Measurements from ENCODE around the gene KSR2. TPM values are rescaled to one million over a fixed set of nuclear protein-coding genes. Genes with fewer than 3 reads are reported as not detected.
"Not testable (repeated sequence)": the region's sequence is repeated elsewhere in the genome, so short reads cannot be mapped to it uniquely, and the experiment has no call there.

KSR2 gene
- polyA plus RNA-seq, 12 donors = 0.01 to 0.12 (median 0.06) TPM; not detected in 6

DNA sequence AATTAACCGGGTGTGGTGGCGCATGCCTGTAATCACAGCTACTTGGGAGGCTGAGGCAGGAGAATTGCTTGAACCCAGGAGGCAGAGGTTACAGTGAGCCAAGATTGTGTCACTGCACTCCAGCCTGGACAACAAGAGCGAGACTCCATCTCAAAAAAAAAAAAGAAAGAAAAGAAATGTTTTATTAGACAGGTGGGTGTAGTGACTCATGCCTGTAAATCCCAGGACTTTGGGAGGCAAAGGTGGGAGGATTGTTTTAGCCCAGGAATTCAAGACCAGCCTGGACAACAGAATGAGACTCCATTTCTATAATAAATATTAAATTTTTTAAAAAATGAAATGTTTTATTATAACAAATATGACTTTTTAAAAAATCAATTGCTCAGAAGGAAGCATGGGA lies 77.5 kb downstream of the KSR2 start:
- DNase-seq = not testable (repeated sequence)

DNA sequence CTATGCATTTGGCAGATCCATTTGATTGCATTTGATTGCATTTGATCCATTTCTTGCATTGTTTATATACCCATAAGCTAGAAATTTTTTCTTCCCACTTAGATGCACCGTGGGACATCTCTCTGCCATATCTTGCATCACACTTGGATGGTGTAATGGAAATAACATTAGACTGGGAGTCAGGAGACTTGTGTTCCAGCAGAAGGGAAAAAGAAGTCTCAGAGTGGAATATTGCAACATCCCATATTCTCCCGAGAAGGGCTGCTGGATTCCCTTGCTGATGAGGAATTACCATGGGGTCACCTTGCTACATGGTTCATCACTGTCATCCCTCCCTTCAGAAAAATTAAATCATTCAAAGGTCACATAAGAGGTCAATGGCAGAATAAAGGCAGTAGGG lies 78.1 kb downstream of the KSR2 start:
- no peak for DNase-seq

- DNase-seq = no peak
These were observed 78.7 kb downstream of the KSR2 start for GRCh38 chr12:117890137-117890536.

- DNase-seq = no peak
These were observed 79.7 kb downstream of the KSR2 start for GRCh38 chr12:117889098-117889497.

GRCh38 chr12:117885211-117885610 lies 83.6 kb downstream of the KSR2 start:
- no peak for DNase-seq

DNA sequence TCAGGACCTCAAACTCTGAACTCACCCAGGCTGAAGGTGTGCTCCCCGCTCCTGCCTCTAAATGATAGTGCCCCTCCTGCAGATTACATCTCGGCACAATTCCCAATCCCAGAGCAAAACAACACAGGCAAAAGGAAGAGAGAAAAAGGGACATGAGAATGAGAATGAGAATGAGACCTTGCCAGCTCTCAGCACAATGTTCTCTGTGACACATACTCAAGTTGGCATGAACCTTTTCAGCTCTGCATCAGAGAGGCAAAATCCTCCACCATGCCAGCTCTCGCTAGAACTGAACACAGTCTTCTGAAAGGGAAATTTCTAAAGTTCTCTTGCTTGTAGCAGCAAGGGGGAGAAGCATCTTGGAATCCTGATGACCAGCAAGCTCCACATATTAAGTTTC lies 84.6 kb downstream of the KSR2 start:
- no peak for DNase-seq

DNA sequence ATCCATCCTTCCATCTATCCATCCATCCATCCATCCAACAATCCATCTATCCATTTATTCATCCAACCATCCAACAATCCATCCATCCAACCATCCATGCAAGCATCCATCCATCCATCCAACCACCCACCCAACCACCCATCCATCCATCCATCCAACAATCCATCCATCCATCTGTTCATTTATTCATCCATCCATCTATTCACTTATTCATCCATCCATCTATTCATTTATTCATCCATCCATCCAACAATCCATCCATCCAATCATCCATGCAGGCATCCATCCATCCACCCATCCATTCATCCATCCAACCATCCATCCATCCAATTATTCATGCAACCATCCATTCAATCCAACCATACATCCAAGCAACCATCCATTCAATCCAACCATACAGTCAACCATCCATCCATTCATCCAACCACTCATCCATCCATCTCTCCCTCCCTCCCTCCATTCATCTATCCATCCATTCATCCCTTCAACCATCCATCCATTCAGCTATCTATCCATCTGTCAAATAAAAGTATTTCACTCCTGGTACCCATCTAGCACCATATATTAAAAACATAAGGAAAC lies 86.1 kb downstream of the KSR2 start:
- no peak for DNase-seq

- DNase-seq = no peak
These were observed 86.6 kb downstream of the KSR2 start for GRCh38 chr12:117882181-117882580.

DNA sequence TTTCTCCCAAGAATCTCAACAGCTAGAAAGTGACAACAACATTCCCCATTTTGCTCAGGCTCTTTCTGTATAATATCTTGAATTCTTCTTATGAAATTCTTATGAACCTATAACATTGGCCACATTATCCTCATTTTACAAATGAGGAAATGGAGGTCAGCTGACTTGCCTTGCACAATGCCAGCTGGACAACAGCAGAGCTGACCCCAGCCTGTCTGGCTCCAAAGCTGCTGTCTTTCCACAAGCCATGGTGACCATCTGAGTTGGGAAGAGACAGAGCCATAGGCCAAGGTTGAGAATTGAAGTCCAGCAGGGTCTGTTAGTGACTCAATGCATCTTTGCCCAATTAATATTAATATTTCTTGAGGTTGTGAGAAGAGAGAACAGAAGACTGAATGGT lies 87.3 kb downstream of the KSR2 start:
- no peak for DNase-seq

DNA sequence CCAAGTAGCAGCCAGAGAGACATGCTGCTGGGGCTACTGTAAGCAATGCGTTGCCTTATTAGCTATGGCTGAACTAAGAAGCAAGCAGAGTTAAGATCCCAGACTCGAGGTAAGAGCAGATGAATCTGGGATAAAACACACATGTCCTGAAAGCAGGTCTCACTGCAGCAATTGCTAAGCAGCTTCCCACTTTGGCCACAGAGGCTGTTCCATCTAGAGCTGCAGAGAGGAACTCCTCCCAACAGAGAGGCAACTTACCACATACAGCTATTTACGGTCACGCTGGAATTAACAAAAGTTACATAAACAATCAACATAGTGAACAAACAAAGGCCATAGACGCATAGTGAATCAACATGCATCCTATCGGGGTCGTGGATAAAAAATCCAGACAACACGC lies 90.2 kb downstream of the KSR2 start:
- DNase-seq = no peak

DNA sequence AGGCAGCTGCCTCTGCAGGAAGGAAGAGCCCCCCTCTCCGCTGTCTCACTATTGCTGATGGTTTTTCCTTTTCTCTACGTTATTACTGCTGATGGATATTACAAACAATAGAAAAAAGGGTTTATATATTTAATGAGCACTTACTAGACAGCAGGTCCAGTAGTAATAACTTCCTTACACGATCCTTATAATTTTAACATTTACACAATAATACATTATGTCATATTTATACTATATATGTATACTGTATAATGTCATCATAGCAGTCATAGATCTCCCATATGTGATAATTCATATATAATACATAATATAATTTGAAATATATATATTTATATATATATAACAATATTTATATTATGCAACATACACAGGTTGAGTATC lies 92.4 kb downstream of the KSR2 start:
- no peak for DNase-seq

DNA sequence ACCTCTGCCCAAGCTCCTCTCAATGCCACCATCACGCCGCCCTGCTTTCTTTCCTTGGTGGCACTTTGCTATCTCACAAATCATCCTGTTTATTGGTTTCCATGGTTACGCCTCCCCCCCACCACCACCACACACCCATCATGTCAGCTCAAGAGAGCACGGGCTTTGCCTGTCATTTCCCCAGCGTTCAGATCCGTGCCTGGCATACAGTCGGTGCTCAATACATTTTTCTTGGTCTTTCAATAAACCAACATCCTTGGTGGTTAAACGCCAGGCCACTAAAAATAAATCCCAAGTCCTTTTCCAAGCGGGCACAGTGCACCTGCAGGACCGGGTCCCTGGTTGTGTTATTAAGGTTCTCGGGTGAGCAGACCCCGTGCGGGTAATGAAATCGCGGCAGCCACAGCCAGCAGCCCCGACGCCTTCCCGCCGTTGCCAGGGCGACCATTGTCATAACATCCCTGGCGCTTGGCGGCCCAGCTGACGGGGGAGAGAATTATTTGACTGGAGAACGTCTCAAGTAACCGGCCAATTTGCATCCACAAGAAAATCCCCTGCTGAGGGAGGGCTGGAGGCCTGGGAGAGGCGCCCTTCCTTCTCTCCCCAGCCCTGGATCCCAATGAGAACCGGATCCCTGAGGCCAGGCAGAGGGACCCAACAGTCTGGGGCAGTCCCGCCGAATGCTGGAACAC lies 92.9 kb downstream of the KSR2 start:
- DNase-seq = no peak

DNA sequence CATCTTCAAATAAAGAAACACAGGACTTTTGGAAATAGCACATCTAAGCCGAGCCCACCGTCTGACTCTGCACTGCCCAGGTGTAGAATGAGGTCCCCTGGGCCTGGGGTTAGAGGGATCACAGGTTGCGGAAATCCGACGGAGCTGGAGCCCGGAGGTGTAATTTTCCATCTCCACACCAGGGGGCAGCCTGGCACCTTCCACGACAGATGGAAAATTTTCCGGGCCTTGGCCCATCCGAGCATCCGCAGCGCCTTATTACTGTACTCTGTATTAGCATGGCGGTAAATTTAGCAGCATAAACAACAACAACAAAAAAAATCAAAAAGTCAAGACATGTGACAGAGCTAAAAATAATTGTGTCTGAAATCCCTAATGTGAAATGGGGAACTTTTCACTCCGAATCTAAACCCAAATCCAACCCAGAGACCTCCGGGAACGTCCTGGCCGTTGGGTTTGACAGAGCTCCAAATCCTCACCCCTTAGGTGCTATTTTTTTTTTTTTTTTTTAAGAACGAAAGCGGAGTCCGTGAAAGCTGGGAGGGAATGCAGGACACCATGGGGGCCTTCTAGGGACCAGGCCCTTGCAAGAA lies 93.9 kb downstream of the KSR2 start:
- peak; percentile 69 for DNase-seq

DNA sequence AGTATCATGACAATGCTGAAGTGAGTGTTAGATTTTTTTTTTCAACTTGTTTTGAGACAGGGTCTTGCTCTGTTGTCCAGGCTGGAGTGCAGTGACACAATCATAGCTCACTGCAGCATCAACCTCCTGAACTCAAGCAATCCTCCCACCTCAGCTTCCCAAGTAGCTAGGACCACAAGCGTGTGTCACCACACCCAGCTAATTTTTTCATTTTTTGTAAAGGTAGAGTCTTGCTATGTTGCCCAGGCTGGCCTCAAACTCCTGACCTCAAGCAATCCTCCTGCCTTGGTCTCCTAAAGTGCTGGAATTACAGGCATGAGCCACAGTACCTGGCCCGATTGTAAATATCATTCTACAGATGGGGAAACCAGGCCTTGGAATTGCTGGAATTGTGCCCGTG lies 94.6 kb downstream of the KSR2 start:
- DNase-seq = not testable (repeated sequence)

GRCh38 chr12:117872546-117873169 lies 96.1 kb downstream of the KSR2 start:
- DNase-seq = no peak

DNA sequence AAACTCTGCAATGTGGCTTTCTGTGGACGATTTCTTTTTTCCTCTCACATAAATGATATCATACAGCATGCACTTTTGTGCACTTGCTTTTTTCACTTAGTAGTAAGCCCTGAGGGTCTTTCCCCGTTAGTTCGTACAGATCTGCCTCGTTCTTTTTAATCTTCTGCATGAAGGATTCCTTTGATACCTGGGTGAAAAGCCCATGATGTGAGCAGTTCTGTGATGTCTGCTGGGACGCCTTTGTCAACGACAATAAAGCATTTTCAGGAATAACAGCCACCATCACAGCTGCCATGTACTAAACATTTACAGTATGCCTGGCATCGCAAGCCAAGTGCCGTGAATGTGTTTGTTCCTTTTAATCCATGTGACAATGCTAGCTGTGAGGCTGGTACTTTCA lies 99.2 kb downstream of the KSR2 start:
- DNase-seq = no peak

- no peak for DNase-seq
These were observed 101.4 kb downstream of the KSR2 start for GRCh38 chr12:117867348-117867747.

- no peak for DNase-seq
These were observed 103.3 kb downstream of the KSR2 start for GRCh38 chr12:117865505-117865904.

DNA sequence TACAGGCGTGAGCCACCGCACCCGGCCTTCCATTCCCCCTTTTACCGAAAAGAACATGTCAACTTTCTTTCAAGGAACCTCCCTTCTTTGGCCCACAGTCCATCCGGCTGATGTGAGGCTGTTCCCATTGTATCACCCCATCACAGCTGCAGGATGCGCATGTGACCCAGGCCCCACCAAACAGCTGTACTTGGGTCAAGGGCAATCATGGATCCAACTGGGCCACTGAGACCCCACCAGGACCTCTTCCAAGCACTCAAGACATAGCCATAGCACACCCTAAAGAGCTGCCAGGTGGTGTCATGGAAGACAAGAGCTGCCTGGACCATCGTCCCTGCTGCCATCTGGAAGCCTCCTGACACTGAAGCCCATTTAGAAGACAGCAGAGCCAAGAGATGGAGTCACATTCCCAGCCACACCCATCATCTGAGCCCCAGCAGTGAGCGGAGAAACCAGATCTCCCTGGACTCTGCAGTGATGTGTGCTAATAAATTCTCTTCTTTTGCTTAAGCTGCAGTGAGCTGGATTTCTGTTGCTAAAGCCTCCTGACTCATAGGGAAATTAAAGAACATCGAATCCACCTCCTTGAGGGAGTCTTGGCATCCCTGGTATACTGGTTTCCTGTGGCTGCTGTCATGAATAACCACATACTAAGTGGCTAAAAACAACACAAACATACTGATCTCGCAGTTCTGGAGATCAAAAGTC lies 105.6 kb downstream of the KSR2 start:
- no peak for DNase-seq

GRCh38 chr12:117861691-117862090 lies 107.1 kb downstream of the KSR2 start:
- no peak for DNase-seq

DNA sequence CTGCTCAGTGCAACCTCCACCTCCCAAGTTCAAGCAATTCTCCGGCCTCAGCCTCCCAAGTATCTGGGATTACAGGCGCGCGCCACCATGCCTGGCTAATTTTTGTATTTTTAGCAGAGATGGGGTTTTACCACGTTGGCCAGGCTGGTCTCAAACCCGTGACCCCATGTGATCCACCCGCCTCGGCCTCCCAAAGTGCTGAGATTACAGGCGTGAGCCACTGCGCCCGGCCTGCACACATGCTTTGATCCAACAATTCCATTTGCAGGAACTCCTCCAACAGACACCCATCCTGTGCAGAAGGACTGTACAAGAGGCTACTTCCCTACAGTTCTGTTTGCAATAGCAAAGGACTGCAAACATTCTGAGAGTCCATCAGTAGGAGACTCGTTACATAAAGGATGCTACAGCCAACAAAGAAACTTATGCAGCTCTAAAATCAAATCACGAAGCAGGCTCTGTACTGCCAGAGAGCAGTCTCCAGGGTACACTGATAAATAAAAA lies 108.0 kb downstream of the KSR2 start:
- DNase-seq = not testable (repeated sequence)

DNA sequence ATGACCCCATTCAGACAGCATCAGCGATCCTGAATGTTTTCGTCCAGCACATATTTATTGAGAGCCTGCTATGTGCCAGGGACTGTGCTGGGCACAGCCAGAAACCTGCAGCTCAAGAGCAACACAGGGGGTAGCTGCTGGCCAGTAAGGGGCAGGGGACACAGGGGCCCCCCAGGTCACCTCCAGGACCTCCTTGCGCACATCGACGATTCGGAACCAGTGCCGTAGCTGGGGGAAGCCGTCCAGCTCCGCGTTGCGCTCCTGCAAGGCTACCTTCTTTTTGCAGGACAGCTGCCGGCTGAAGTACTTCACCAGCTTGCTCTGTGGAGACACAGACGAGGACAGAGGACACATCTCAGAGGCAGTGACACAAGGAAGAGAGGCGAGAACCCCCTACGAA lies 108.7 kb downstream of the KSR2 start:
- no peak for DNase-seq

Measured in muscle of arm (tissue), 12 donors.